ENCODE measurements around the gene SENP5.

DNA sequence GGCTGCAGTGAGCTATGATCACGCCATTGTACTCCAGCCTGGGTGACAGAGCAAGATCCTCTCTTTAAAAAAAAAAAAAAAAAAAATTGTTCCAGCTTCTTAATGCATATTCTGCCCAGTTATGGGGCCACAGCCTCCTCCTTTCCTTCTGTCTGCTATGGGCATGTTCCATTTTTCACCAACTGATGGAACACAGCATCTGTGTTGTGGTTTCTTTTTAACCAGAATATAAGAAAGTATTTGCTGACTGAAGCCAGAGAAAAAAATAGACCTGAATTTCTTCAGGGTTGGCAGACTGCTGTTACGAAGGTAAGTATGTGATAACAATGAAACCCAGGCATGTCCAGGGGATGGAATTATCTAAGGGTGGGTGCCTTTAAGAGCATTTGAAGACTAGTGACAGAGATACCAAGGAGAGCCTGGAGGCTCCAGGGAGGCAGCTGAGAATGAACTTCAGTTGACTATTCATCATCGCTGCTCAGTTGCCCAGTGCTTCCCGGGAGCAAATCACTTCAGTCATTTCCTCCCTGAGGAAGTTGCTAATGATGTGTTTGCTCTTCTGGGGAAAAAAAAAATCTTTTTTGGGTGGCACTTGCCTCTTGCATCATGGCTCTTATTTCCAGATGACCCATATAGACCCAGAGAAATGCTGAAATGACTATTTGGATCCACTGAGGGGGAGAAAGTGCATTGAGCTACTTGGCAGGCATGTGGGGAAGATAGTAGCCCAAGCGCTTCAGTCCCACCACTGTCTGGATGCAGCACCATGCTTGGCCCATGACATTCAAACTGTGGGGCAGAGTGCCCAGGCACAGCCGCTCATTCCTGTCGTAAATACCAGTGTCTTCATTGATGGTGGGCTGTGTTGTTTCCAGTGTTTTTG, 60.1 kb downstream of the SENP5 start:
- TF ChIP-seq, protein P1, sequence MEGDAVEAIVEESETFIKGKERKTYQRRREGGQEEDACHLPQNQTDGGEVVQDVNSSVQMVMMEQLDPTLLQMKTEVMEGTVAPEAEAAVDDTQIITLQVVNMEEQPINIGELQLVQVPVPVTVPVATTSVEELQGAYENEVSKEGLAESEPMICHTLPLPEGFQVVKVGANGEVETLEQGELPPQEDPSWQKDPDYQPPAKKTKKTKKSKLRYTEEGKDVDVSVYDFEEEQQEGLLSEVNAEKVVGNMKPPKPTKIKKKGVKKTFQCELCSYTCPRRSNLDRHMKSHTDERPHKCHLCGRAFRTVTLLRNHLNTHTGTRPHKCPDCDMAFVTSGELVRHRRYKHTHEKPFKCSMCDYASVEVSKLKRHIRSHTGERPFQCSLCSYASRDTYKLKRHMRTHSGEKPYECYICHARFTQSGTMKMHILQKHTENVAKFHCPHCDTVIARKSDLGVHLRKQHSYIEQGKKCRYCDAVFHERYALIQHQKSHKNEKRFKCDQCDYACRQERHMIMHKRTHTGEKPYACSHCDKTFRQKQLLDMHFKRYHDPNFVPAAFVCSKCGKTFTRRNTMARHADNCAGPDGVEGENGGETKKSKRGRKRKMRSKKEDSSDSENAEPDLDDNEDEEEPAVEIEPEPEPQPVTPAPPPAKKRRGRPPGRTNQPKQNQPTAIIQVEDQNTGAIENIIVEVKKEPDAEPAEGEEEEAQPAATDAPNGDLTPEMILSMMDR (IDR thresholded peaks at IDR 0.05) = no peak
- TF ChIP-seq POLR2AphosphoS5 (IDR thresholded peaks at IDR 0.05) = no peak
